GM12878 (cell line): ENCODE results near the gene DCP1A. TPM values are rescaled to one million over a fixed set of nuclear protein-coding genes. Genes with fewer than 3 reads are reported as not detected.
A peak's percentile ranks its signal among the peaks of the same experiment; 100 is the strongest.

Experiments used
- ATAC-seq: fragments of 200-7000 bp; cut with Tn5 transposase; 3 replicates; pipeline ENCODE4 v1.9.1; 2020; ENCODE audit warnings: mild to moderate bottlenecking, moderate library complexity
- BruUV-seq: library from RNA; stranded (reverse); fragments of 400-500 nt; replicated peaks from 2 replicates; lab custom pipeline; 2021; lab: Mats Ljungman, UMichigan
- CTCF ChIA-PET: fragments of 300-600 bp; sonication (Branson Sonifier 250); formaldehyde crosslinking; extraction: SDS; loops from one replicate; lab custom pipeline; 2021; ENCODE audit warnings: inconsistent platforms; lab: Yijun Ruan, JAX
- POLR2A ChIA-PET: fragments of 350-600 bp; formaldehyde crosslinking; extraction: SDS; loops from one replicate; lab custom pipeline; 2021; ENCODE audit warnings: inconsistent platforms; lab: Charles Lee
- RAD21 ChIA-PET: fragments of 300-600 bp; sonication (Branson Sonifier 250); formaldehyde crosslinking; loops from one replicate; lab custom pipeline; 2023; ENCODE audit warnings: antibody characterized with exemption; ENCODE audit not compliant: unreplicated experiment; lab: Charles Lee
- SMC1A ChIA-PET: fragments of 300-600 bp; sonication (Branson Sonifier 250); formaldehyde crosslinking; loops from one replicate; lab custom pipeline; 2023; ENCODE audit not compliant: unreplicated experiment, uncharacterized antibody; lab: Charles Lee
- DNase-seq: peaks from one replicate; pipeline ENCODE4 v3.0.0-alpha.2; 2011; ENCODE audit warnings: low read depth, low spot score
- FAIRE-seq: peaks from 3 replicates; lab custom pipeline; 2011; peaks lifted over from hg19 to GRCh38; lab: Jason Lieb, UNC
- H2AFZ ChIP-seq: 2 replicates; pipeline ENCODE4 v1.6.0; 2011; ENCODE audit warnings: low read depth, low read length, control low read depth; ENCODE audit not compliant: control insufficient read depth
- H3K27ac ChIP-seq: 2 replicates; pipeline ENCODE4 v1.5.1; 2011; ENCODE audit warnings: control low read depth; ENCODE audit not compliant: control insufficient read depth, insufficient read depth
- H3K27me3 ChIP-seq, 2 experiments: replicated peaks in 1 of 2; 2 replicates each; pipeline versions ENCODE4 v1.6.0 to v1.6.1; 2011; ENCODE audit warnings: low read length in 1 of 2; ENCODE audit not compliant: control insufficient read depth in 2 of 2, insufficient read depth in 2 of 2
- H3K36me3 ChIP-seq, 2 experiments: 2 replicates each; pipeline ENCODE4 v1.5.1; 2011; ENCODE audit warnings: low read length in 1 of 2; ENCODE audit not compliant: control insufficient read depth in 2 of 2, insufficient read depth in 2 of 2
- H3K4me1 ChIP-seq: 2 replicates; pipeline ENCODE4 v1.6.1; 2011; ENCODE audit warnings: mild to moderate bottlenecking, low read length, moderate library complexity, mixed read lengths; ENCODE audit not compliant: control insufficient read depth, insufficient read depth
- H3K4me2 ChIP-seq: 2 replicates; pipeline ENCODE4 v1.6.0; 2011; ENCODE audit warnings: control low read depth; ENCODE audit not compliant: control insufficient read depth, insufficient read depth
- H3K4me3 ChIP-seq: fragments of 200-600 bp; sonication (generic); 2 replicates; pipeline ENCODE4 v1.5.1; 2016
- H3K79me2 ChIP-seq: 2 replicates; pipeline ENCODE4 v1.6.0; 2011; ENCODE audit warnings: low read length; ENCODE audit not compliant: control insufficient read depth, insufficient read depth
- H3K9ac ChIP-seq: 2 replicates; pipeline ENCODE4 v1.8.0; 2011; ENCODE audit warnings: low read length, control low read depth, mixed read lengths; ENCODE audit not compliant: control insufficient read depth, insufficient read depth
- H3K9me3 ChIP-seq: replicated peaks from 3 replicates; pipeline ENCODE4 v1.5.1; 2011; ENCODE audit warnings: mild to moderate bottlenecking, low read length; ENCODE audit not compliant: control insufficient read depth, insufficient read depth
- H4K20me1 ChIP-seq: 2 replicates; pipeline ENCODE4 v1.6.0; 2011; ENCODE audit not compliant: control insufficient read depth, insufficient read depth
- ASH2L ChIP-seq: fragments of 300-600, 200-600 bp; sonication (generic); IDR thresholded peaks from 2 replicates; pipeline ENCODE4 v1.6.1; 2017; ENCODE audit warnings: low read depth, mild to moderate bottlenecking, borderline replicate concordance
- CBX5 ChIP-seq: sonication (generic); IDR thresholded peaks from 2 replicates; pipeline ENCODE4 v1.6.1; 2016; ENCODE audit warnings: low read depth, moderate library complexity, mild to moderate bottlenecking, inconsistent platforms
- IKZF2 ChIP-seq, 2 experiments: fragments of 450-650 bp; IDR thresholded peaks; 2 replicates each; pipeline ENCODE4 v1.6.1; 2017; ENCODE audit warnings: mild to moderate bottlenecking in 2 of 2, moderate library complexity in 2 of 2
- NBN ChIP-seq: fragments of 450-650 bp; IDR thresholded peaks from 2 replicates; pipeline ENCODE4 v1.6.1; 2016
- NFXL1 ChIP-seq: fragments of 450-650 bp; IDR thresholded peaks from 2 replicates; pipeline ENCODE4 v1.6.1; 2017; ENCODE audit warnings: antibody characterized with exemption, mild to moderate bottlenecking, borderline replicate concordance
- PAX8 ChIP-seq: fragments of 450-650 bp; IDR thresholded peaks from 2 replicates; pipeline ENCODE4 v1.6.1; 2017; ENCODE audit warnings: mild to moderate bottlenecking, moderate library complexity
- RFX5 ChIP-seq: IDR thresholded peaks from 2 replicates; pipeline ENCODE4 v1.6.1; 2011; ENCODE audit warnings: low read depth, low read length, improper control_type of control experiment
- ZNF384 ChIP-seq: IDR thresholded peaks from 2 replicates; pipeline ENCODE4 v1.6.1; 2012; ENCODE audit warnings: low read depth, mild to moderate bottlenecking, low read length, improper control_type of control experiment, borderline replicate concordance
- WGBS: methylation state at CpG from one replicate; pipeline ENCODE4 v1.1.6; 2016; ENCODE audit warnings: low lambda C conversion rate; ENCODE audit not compliant: insufficient replicate concordance, insufficient coverage; ENCODE audit errors: missing lambda C conversion rate; 5-methylcytosine and 5-hydroxymethylcytosine counted together
- in situ Hi-C: fragments of 300-500 bp; cut with MboI; formaldehyde crosslinking; loops from 9 replicates; pipeline ENCODE4 v1.14.3; 2018; ENCODE audit warnings: mixed read lengths
- intact Hi-C: fragments of 100-400 bp; cut with micrococcal nuclease; formaldehyde crosslinking; loops from one replicate; pipeline ENCODE4 v1.14.2; 2022; ENCODE audit not compliant: unreplicated experiment
- polyA plus RNA-seq, 11 experiments: library from polyadenylated mRNA; depleted of rRNA in 4 of 11; unstranded in 6 of 11; stranded (reverse) in 5 of 11; fragments of >200 nt; fragmentation: Nextera tagmentation in 4 of 11; fragmentation: Illumina TruSeq in 1 of 11; extraction: Ambion mirVana in 4 of 11; extraction: Trizol in 1 of 11; gene quantifications; 1 replicate in 1 of 11; 2 replicates in 10 of 11; pipeline versions ENCODE4 v1.2.1 to v1.2.3, GENCODE V29; 2011 to 2016; ENCODE audit warnings: inconsistent platforms in 2 of 11, missing spikeins in 2 of 11, low read depth in 1 of 11
- total RNA-seq, 4 experiments: library from RNA; depleted of rRNA in 3 of 4; stranded (reverse); fragments of >200 nt in 3 of 4; fragmentation: Illumina TruSeq in 1 of 4; extraction: Trizol in 1 of 4; gene quantifications; 2 replicates each; pipeline versions ENCODE4 v1.2.1 to v1.2.3, GENCODE V29; 2013 to 2021
- TF ChIP-seq, protein P1 (sequence below): fragments of 450-650 bp; IDR thresholded peaks from 2 replicates; pipeline ENCODE4 v1.6.1; 2014; ENCODE audit warnings: mild to moderate bottlenecking
- TF ChIP-seq, protein P2 (sequence below): fragments of 450-650 bp; formaldehyde crosslinking; IDR thresholded peaks from 2 replicates; pipeline ENCODE4 v1.5.0; 2022; ENCODE audit warnings: mild to moderate bottlenecking, missing genetic modification characterization

The DCP1A gene
- total and polyA plus RNA-seq, 10 of the 15 experiments (the other 5 are each of a cell fraction or from before 2014, with no cell fraction given): 12.5 to 34.6 (median 16.3) TPM

DNA sequence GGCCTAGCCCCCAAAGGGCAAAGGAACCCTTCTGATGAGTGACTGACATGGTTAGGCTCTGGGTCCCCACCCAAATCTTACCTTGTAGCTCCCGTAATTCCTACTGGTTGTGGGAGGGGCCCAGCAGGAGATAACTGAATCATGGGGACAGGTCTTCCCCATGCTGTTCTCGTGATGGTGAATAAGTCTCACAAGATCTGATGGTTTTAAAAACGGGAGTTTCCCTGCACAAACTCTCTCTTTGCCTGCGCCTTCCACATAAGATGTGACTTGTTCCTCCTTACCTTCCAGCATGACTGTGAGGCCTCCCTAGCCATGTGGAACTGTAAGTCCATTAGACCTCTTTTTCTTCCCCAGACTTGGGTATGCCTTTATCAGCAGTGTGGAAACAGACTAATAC is 108.5 kb downstream of the DCP1A start:
- DNase-seq (no peak), ATAC-seq (no peak), FAIRE-seq (no peak)
- WGBS: 72% methylated on average over 4 of the region's 4 CpGs
- H3K27ac ChIP-seq: no peak overlapping the region
- intact Hi-C loops (no loop called here), in situ Hi-C loops (no loop called here)
- H3K9ac ChIP-seq: no peak overlapping the region
- H3K4me1 ChIP-seq: no peaks in the 10 kb centered on the region
- CTCF ChIA-PET: no interaction called here
- POLR2A ChIA-PET: no interaction called here
- no peak overlapping the region for H2AFZ ChIP-seq
- no peaks in the 10 kb centered on the region for H3K27me3 ChIP-seq
- no peaks in the 10 kb centered on the region for H3K9me3 ChIP-seq
- TF ChIP-seq RFX5: no peak
- TF ChIP-seq, protein P1, sequence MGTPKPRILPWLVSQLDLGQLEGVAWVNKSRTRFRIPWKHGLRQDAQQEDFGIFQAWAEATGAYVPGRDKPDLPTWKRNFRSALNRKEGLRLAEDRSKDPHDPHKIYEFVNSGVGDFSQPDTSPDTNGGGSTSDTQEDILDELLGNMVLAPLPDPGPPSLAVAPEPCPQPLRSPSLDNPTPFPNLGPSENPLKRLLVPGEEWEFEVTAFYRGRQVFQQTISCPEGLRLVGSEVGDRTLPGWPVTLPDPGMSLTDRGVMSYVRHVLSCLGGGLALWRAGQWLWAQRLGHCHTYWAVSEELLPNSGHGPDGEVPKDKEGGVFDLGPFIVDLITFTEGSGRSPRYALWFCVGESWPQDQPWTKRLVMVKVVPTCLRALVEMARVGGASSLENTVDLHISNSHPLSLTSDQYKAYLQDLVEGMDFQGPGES: no peak
- RAD21 ChIA-PET: no interaction called here
- no peak overlapping the region for H3K4me3 ChIP-seq
- SMC1A ChIA-PET: interaction anchor here (1.0 kb wide), 1 partner anchor 20 kb away, joined by 3 read pairs; no protein-coding TSS in a partner anchor
- H3K36me3 ChIP-seq: peaks cover 23 to 62% of the 10 kb centered on the region in 2 experiments
- BruUV-seq: no TSS peak
- H4K20me1 ChIP-seq: no peaks in the 10 kb centered on the region
- no peak overlapping the region for H3K4me2 ChIP-seq
- H3K79me2 ChIP-seq: peaks cover 13% of the 10 kb centered on the region

DNA sequence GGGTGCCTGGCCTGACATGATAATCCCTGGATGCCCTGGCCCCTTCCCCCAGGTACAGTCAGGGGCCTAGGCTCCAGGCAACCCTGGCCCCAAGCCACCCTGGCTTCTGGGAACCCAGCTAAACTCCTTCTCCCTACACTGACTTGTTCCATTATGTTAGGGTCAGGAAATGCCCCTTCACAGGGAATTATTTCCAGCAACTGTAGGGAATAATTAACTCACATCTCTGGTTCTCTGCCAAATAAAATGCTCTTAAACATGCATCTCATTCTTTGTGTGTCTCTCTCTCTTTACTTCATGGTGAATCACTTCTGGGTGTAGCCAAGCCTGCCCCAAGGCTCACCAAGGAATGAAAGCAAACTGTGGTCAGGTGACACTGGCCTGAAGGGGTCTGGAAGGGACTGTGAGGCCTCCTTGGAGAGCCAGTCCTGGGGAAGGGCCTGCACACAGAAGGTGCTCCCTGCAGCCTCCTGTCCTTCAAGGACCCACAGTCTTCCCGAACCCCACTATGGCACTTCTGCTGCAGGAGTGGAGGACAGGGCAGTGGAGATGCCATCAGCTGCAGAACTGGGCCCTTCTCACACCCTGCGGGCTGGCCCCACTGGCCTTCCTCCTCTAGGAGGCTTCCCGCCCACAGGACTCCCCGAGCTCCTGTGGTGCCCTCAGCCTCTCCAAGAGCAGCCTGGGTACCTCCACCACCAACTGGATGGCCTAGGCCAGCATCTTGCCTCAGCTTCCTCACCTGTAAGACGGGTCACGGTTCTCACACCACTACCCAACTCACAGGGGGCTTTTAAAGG is 109.1 kb downstream of the DCP1A start:
- ChIA-PET RAD21 (no interaction called here), CTCF (interaction anchor here (0.5 to 1.3 kb wide), 2 partner anchors 124 to 325 kb away, joined by 3 to 4 read pairs; no protein-coding TSS in a partner anchor), POLR2A (no interaction called here), SMC1A (interaction anchor here (1.0 kb wide), 1 partner anchor 21 kb away, joined by 3 read pairs; no protein-coding TSS in a partner anchor)
- WGBS: 100% methylated on average over 6 of the region's 6 CpGs
- TF ChIP-seq NFXL1: no peak
- no peak for TF ChIP-seq PAX8
- TF ChIP-seq CBX5: no peak
- TF ChIP-seq IKZF2 (IDR thresholded peaks at IDR 0.05): no peak
- no peak for TF ChIP-seq ASH2L
- TF ChIP-seq ZNF384: no peak
- TF ChIP-seq NBN: no peak
- TF ChIP-seq, protein P2, sequence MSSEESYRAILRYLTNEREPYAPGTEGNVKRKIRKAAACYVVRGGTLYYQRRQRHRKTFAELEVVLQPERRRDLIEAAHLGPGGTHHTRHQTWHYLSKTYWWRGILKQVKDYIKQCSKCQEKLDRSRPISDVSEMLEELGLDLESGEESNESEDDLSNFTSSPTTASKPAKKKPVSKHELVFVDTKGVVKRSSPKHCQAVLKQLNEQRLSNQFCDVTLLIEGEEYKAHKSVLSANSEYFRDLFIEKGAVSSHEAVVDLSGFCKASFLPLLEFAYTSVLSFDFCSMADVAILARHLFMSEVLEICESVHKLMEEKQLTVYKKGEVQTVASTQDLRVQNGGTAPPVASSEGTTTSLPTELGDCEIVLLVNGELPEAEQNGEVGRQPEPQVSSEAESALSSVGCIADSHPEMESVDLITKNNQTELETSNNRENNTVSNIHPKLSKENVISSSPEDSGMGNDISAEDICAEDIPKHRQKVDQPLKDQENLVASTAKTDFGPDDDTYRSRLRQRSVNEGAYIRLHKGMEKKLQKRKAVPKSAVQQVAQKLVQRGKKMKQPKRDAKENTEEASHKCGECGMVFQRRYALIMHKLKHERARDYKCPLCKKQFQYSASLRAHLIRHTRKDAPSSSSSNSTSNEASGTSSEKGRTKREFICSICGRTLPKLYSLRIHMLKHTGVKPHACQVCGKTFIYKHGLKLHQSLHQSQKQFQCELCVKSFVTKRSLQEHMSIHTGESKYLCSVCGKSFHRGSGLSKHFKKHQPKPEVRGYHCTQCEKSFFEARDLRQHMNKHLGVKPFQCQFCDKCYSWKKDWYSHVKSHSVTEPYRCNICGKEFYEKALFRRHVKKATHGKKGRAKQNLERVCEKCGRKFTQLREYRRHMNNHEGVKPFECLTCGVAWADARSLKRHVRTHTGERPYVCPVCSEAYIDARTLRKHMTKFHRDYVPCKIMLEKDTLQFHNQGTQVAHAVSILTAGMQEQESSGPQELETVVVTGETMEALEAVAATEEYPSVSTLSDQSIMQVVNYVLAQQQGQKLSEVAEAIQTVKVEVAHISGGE (CRISPR knock-in tag): no peak
- no peaks in the 10 kb centered on the region for H4K20me1 ChIP-seq
- H3K4me3 ChIP-seq: no peak overlapping the region
- no peak for ATAC-seq
- no peak for DNase-seq
- peaks cover 23 to 62% of the 10 kb centered on the region in 2 experiments for H3K36me3 ChIP-seq
- H3K9me3 ChIP-seq: no peaks in the 10 kb centered on the region
- intact Hi-C loops: no loop called here
- H3K79me2 ChIP-seq: peaks cover 6% of the 10 kb centered on the region
- FAIRE-seq: no peak
- H2AFZ ChIP-seq: no peak overlapping the region
- H3K27me3 ChIP-seq: no peaks in the 10 kb centered on the region
- TSS peak; percentile 36 for BruUV-seq
- no peak overlapping the region for H3K27ac ChIP-seq
- H3K9ac ChIP-seq: no peak overlapping the region
- no peaks in the 10 kb centered on the region for H3K4me1 ChIP-seq
- H3K4me2 ChIP-seq: no peak overlapping the region
- in situ Hi-C loops: no loop called here
